DND-41 (cell line): ENCODE results near the gene BMF.

Experiments used
- ATAC-seq: fragments of 200-7000 bp; cut with Tn5 transposase; 3 replicates; pipeline ENCODE4 v1.9.1; 2021; ENCODE audit warnings: low read depth; ENCODE audit not compliant: insufficient read depth
- DNase-seq: peaks from one replicate; pipeline ENCODE4 v3.0.0-alpha.2; 2020
- H2AFZ ChIP-seq: 2 replicates; pipeline ENCODE4 v1.6.0; 2012; ENCODE audit warnings: low read depth, low read length
- H3K27ac ChIP-seq: 2 replicates; pipeline ENCODE4 v1.5.1; 2012; ENCODE audit warnings: low read length, inconsistent platforms
- H3K27me3 ChIP-seq: fragments of 200-600 bp; sonication (generic); 2 replicates; pipeline ENCODE4 v1.6.0; 2012; ENCODE audit warnings: low read length, mild to moderate bottlenecking, inconsistent platforms; ENCODE audit not compliant: insufficient read depth, poor library complexity
- H3K36me3 ChIP-seq: 2 replicates; pipeline ENCODE4 v1.5.1; 2012; ENCODE audit warnings: low read length, inconsistent platforms; ENCODE audit not compliant: insufficient read depth
- H3K4me1 ChIP-seq: 2 replicates; pipeline ENCODE4 v1.5.1; 2012; ENCODE audit warnings: mild to moderate bottlenecking, low read length; ENCODE audit not compliant: insufficient read depth
- H3K4me2 ChIP-seq: 2 replicates; pipeline ENCODE4 v1.6.0; 2012; ENCODE audit warnings: mild to moderate bottlenecking, moderate library complexity, low read length, inconsistent platforms; ENCODE audit not compliant: insufficient read depth
- H3K4me3 ChIP-seq, 2 experiments: fragments of 200-600 bp in 1 of 2; shearing (Covaris generic) in 1 of 2; 2 replicates each; pipeline ENCODE4 v1.5.1; 2012 to 2016; ENCODE audit warnings: inconsistent platforms in 2 of 2, low read length in 2 of 2, mild to moderate bottlenecking in 2 of 2, low read depth in 1 of 2, moderate library complexity in 1 of 2
- H3K79me2 ChIP-seq: 2 replicates; pipeline ENCODE4 v1.6.0; 2012; ENCODE audit warnings: low read length, inconsistent platforms; ENCODE audit not compliant: insufficient read depth
- H3K9ac ChIP-seq: 2 replicates; pipeline ENCODE4 v1.6.0; 2012; ENCODE audit warnings: low read depth, mild to moderate bottlenecking, inconsistent platforms, low read length, moderate library complexity
- H3K9me3 ChIP-seq: 2 replicates; pipeline ENCODE4 v1.5.1; 2012; ENCODE audit warnings: low read length, moderate library complexity, mild to moderate bottlenecking, inconsistent platforms; ENCODE audit not compliant: insufficient read depth, severe bottlenecking
- H4K20me1 ChIP-seq: 2 replicates; pipeline ENCODE4 v1.6.0; 2012; ENCODE audit warnings: low read length; ENCODE audit not compliant: insufficient read depth
- EZH2 ChIP-seq: IDR thresholded peaks from 3 replicates; pipeline ENCODE4 v1.6.1; 2012; ENCODE audit warnings: borderline replicate concordance, low read depth, mild to moderate bottlenecking, moderate library complexity, low read length, inconsistent platforms; ENCODE audit not compliant: severe bottlenecking
- TF ChIP-seq, protein P1 (sequence below): IDR thresholded peaks from 2 replicates; pipeline ENCODE4 v1.5.1; 2012; ENCODE audit warnings: borderline replicate concordance, low read length, moderate library complexity, mild to moderate bottlenecking; ENCODE audit not compliant: poor library complexity, severe bottlenecking; ENCODE audit errors: extremely low read depth

BMF gene

DNA sequence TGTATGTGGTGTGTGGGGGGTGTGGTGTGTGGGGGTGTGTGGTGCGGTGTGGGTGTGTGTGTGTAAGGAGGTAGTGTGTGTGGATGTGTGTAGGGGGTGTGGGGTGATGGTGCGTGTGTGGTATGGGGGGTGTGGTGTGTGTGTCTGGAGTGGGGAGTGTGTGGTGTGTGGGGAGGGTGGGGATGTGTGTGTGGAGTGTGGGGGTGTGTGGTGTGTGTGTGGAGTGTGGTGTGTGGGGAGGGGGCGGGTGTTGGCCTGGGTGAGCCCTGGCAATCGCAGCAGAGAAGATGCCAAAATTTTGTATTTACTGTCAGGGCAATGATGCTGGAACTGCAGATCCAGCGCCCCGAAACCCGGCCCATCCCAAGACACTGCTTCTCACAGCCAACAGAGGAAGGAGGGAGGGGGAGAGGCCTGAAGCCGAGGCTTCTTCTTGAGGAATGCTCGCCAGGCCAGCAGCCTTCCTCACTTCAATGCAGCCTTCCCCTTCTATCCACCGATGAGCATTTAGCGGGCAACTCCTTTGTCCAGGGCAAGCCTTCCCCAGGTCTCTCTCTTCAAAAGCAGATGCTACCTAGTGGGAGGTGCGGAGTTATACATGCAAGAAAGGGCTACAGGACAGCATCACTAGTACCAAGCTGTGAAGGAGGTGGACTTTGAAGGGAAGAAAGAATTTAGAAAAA, 57.8 kb downstream of the BMF start:
- ATAC-seq, result no peak
- peaks cover 11% of the 10 kb centered on the region; the same call in 1 of the 2 replicates for H3K36me3 ChIP-seq
- H3K9me3 ChIP-seq, result no peaks in the 10 kb centered on the region
- H2AFZ ChIP-seq, result no peak overlapping the region
- H3K9ac ChIP-seq, result no peak overlapping the region
- no peaks in the 10 kb centered on the region for H3K27me3 ChIP-seq
- H3K79me2 ChIP-seq, result peaks cover 12% of the 10 kb centered on the region
- no peak for DNase-seq
- peaks cover 98% of the 10 kb centered on the region for H3K4me1 ChIP-seq
- TF ChIP-seq, protein P1, sequence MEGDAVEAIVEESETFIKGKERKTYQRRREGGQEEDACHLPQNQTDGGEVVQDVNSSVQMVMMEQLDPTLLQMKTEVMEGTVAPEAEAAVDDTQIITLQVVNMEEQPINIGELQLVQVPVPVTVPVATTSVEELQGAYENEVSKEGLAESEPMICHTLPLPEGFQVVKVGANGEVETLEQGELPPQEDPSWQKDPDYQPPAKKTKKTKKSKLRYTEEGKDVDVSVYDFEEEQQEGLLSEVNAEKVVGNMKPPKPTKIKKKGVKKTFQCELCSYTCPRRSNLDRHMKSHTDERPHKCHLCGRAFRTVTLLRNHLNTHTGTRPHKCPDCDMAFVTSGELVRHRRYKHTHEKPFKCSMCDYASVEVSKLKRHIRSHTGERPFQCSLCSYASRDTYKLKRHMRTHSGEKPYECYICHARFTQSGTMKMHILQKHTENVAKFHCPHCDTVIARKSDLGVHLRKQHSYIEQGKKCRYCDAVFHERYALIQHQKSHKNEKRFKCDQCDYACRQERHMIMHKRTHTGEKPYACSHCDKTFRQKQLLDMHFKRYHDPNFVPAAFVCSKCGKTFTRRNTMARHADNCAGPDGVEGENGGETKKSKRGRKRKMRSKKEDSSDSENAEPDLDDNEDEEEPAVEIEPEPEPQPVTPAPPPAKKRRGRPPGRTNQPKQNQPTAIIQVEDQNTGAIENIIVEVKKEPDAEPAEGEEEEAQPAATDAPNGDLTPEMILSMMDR, result no peak
- no peak for TF ChIP-seq EZH2
- H3K27ac ChIP-seq, result peak overlapping the region; percentile 100
- no peak overlapping the region for H3K4me3 ChIP-seq
- no peak overlapping the region for H3K4me2 ChIP-seq
- H4K20me1 ChIP-seq, result no peaks in the 10 kb centered on the region

DNA sequence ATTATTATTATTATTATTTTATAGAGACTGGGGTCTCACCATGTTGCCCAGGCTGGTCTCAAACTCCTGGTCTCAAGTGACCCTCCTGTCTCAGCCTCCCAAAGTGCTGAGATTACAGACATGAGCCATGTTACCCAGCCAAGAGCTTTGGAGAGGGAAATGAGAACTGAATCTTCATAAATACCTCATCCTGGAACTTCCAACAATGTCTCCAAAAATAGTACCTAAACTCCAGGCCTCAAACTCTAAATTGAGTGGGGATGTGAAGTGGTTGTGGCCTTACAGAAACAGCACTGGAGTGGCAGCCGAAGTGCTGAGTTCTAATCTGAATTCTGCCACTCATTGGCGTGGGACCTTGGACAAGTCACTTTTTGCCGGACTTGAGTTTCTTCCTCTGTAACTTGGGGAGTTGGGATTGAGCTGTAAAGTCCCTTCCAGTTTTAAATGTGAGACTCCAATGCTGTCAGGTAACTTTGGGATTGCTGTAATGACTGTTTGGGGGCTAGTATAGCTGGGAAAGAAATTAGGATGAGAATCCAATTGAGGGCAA, 59.7 kb downstream of the BMF start:
- Histone ChIP-seq H3K9ac (peak overlapping the region; percentile 16; the same call in 1 of the 2 replicates), H3K4me2 (0 out of 2 replicates have a peak overlapping the region, but pooled peaks have one; percentile 23), H3K9me3 (no peaks in the 10 kb centered on the region), H3K4me1 (peaks cover 98% of the 10 kb centered on the region), H2AFZ (no peak overlapping the region), H3K27me3 (no peaks in the 10 kb centered on the region), H3K27ac (peak overlapping the region; percentile 100), H4K20me1 (no peaks in the 10 kb centered on the region), H3K79me2 (peaks cover 15% of the 10 kb centered on the region), H3K36me3 (peaks cover 15% of the 10 kb centered on the region; the same call in 1 of the 2 replicates), H3K4me3 (no peak overlapping the region)
- ATAC-seq (no peak), DNase-seq (no peak)
- TF ChIP-seq, protein P1, result no peak
- no peak for TF ChIP-seq EZH2

DNA sequence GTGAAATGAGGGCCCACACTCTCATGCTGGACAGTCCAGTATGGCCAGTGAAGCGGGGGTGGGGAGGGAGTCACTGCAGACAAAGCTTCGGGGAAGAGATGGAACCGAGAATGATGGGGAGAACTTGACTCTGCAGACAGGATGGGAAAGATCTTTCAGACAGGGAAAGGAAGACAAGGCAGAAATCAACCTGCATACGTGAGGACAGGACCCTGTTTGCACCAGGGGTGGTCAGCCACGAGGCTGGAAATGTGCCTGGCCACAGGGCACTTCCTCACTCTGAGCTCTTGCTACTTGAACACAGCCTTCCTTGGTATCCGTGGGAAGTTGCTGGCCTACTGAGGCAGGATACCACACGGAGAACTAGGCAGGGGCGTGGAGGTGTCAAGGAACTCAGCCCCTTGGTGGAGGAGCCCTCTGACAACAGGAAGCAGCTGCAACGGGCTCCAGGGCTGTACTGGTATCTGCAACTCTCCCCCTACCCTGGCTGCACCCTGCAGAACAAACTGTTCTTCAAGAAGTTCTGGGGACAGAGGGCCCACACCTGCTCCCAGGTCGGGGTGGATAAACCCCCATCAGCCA, 60.4 kb downstream of the BMF start:
- Histone ChIP-seq H3K36me3 (peaks cover 15% of the 10 kb centered on the region; the same call in 1 of the 2 replicates), H2AFZ (no peak overlapping the region), H3K4me3 (peak overlapping the region in 1 of 2 experiments; percentile 27; a peak in 1 of 4 replicates), H3K9me3 (no peaks in the 10 kb centered on the region), H3K27me3 (no peaks in the 10 kb centered on the region), H3K79me2 (peaks cover 18% of the 10 kb centered on the region), H4K20me1 (no peaks in the 10 kb centered on the region), H3K27ac (peak overlapping the region; percentile 100), H3K9ac (peak overlapping the region; percentile 46), H3K4me2 (peak overlapping the region; percentile 54), H3K4me1 (peaks cover 92% of the 10 kb centered on the region)
- ATAC-seq, result peak; percentile 89
- TF ChIP-seq, protein P1, result no peak
- no peak for TF ChIP-seq EZH2
- peak; percentile 88 for DNase-seq
